AG10803 (cell line): Measurements from ENCODE around the gene SPRR4.

Experiments used
- DNase-seq: peaks from one replicate; pipeline ENCODE4 v3.0.0; 2010; ENCODE audit warnings: low read depth
- H3K4me3 ChIP-seq: 2 replicates; pipeline ENCODE4 v1.5.1; 2011; ENCODE audit warnings: mild to moderate bottlenecking, low read length, control low read depth
- TF ChIP-seq, protein P1 (sequence below): conservative IDR thresholded peaks from 2 replicates; pipeline ENCODE4 v1.5.1; 2011; ENCODE audit warnings: mild to moderate bottlenecking, low read length, control low read depth, inconsistent platforms

Gene SPRR4

DNA sequence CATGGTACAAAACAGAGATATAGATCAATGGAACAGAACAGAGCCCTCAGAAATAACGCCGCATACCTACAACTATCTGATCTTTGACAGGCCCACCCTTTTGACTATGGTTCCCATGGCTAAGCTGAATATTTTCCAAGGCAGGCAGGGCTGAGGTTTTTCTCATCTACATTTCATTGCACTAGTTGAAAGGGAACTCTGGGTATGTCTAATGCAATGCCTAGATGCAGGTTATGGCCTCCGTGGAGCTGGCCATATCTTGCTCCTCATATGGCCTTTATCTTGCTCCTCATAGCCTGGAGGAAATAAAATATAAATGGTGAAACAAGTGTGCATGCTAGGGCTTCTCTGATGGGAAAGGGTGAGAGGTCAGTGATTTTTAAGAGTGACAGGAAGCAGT is 12.9 kb upstream of the SPRR4 start:
- TF ChIP-seq, protein P1, sequence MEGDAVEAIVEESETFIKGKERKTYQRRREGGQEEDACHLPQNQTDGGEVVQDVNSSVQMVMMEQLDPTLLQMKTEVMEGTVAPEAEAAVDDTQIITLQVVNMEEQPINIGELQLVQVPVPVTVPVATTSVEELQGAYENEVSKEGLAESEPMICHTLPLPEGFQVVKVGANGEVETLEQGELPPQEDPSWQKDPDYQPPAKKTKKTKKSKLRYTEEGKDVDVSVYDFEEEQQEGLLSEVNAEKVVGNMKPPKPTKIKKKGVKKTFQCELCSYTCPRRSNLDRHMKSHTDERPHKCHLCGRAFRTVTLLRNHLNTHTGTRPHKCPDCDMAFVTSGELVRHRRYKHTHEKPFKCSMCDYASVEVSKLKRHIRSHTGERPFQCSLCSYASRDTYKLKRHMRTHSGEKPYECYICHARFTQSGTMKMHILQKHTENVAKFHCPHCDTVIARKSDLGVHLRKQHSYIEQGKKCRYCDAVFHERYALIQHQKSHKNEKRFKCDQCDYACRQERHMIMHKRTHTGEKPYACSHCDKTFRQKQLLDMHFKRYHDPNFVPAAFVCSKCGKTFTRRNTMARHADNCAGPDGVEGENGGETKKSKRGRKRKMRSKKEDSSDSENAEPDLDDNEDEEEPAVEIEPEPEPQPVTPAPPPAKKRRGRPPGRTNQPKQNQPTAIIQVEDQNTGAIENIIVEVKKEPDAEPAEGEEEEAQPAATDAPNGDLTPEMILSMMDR, result no peak
- H3K4me3 ChIP-seq, result no peak overlapping the region
- no peak for DNase-seq

GRCh38 chr1:152959273-152959672 is 11.2 kb upstream of the SPRR4 start:
- no peak for DNase-seq
- TF ChIP-seq, protein P1, result no peak
- no peak overlapping the region for H3K4me3 ChIP-seq

DNA sequence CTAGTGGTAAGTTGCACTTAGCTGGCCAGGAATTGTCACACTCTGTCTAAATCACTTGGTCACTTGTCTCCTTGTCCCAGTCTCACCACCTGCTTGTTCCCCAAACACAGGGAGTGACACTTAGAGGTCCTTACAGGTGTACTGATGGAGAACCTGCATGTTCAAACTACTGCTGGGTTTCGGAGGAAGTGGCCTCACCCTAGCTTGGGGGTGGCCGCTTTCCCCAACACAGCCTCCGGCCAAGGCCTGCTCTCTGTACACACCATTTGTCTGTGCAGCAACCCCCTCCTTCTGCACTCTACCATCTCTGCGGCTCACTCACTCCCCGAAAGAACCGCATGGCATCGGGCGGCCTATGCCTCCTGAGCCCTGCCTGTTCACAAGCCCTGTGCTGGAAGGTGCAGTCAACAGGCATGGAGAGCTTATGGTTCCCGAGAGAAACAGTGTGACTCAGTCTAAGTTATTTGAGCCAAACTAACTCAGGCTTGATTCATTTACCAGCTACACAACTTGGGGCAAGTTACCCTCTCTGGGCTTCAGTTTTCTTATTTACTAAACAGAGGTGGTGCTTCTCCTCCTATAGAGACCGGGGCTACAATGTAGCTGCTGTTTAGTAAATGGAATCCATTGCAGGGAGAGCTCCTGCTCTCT is 10.5 kb upstream of the SPRR4 start:
- H3K4me3 ChIP-seq, result no peak overlapping the region
- TF ChIP-seq, protein P1, result no peak
- DNase-seq, result no peak

DNA sequence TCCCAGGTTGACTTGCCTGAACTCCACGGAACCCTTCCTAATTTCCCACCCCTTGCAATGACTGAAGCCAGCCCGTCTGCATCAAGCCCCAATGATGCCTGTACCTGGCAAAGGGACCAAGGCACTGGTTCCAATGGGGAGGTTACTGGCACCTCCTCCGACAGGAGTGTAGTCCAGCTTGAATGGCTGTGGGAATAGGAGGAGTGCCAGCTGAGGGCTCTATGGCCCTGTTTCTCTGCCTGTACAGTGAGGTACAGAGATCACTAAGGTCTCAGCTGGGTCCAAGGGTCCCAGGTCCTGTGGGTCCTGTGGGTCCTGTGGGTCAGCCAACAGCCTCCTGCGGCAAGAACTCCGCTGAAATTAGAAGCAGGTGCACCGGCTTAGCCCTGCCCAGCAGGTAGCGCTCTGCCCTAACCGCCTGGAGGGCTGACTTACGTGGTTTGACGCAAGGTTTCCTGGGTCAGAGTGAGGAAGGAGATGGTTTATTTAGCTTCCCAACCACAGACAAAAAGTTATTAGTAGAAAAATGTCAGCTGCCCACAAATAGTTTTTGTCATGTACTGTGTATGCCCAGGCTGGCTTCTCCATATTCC is 9.9 kb upstream of the SPRR4 start:
- no peak for DNase-seq
- no peak overlapping the region for H3K4me3 ChIP-seq
- TF ChIP-seq, protein P1, result no peak

DNA sequence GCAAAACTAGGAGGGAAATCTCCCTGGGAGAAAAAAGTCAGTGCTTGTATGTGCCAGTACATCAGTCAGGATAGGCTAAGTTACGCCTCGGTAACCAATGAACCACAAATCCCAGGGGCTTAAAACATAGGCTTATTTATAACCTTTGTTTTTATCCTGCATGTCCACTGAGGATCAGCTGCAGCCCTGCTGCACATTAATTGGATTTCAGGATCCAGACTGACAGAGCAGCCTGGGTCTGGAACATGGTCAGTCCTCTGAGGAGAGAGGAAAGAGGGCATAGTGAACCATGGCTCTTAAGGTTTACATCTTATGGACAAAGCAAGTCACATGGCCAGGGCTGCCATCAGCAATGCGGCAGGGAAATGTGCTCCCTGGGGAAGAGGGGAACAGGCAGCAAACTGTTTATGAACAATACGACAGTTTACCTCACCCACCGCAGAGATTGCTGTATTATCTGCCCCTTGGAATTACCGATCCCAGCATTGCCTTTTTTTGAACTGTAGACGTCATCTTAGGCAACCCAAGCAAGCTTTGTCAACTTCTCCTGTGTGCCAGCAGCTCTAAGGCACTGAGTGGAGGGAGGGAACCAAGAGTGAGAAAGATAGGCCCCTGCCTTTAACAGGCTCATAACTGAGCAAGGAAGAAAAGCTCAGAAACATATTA is 9.1 kb upstream of the SPRR4 start:
- no peak overlapping the region for H3K4me3 ChIP-seq

GRCh38 chr1:152962876-152963415 is 7.5 kb upstream of the SPRR4 start:
- no peak overlapping the region for H3K4me3 ChIP-seq
- no peak for DNase-seq
- TF ChIP-seq, protein P1, result no peak

More for the DNA sequence above, 9.1 kb upstream of the SPRR4 start:
- no peak for DNase-seq
- TF ChIP-seq, protein P1, result no peak
